ENCODE measurements around the gene SCARF1.

Gene SCARF1

DNA sequence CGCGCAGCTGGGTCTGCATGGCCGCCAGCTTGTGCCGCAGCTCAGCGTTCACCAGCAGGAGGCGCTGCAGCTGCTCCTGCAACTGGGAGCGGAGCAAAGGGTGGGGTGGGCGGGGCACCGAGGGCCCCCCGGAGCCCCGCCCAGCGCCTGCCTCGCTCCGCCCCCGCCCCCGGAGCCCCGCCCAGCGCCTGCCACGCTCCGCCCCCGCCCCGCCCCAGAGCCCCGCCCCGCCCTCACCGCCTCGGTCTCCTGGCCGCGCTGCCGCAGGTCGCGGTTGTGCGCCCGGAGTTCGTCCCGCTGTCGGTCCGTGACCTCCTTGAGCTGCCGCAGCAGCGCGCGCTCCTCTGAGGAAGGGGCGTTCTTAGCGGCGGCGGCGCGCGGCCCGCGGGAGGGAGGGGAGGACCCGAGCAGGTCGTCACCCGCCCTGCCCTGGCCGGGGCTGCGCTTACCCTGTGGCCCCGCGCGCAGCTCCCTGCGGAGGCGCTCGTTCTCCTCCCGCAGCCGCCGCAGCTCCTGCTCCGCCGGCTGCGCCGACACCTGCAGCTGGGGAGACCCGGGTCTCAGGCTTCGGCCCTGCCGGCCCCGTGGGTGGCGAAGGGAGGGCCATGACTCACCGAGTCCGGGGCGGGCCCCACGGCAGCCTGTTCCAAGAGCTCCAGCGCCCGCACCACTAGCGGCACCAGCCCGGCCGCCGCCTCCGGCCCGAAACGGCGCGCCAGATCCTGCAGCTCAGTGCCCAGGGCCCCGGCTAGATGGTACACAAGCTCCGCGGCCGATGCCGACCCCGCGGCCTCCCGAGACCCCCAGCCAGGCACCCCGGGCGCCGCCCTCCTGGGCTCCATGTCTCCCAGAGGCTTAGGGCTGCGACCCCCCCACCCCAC is 3.7 kb upstream of the SCARF1 start:
- peak; percentile 78 for DNase-seq (ENCODE audit: low read depth)

DNA sequence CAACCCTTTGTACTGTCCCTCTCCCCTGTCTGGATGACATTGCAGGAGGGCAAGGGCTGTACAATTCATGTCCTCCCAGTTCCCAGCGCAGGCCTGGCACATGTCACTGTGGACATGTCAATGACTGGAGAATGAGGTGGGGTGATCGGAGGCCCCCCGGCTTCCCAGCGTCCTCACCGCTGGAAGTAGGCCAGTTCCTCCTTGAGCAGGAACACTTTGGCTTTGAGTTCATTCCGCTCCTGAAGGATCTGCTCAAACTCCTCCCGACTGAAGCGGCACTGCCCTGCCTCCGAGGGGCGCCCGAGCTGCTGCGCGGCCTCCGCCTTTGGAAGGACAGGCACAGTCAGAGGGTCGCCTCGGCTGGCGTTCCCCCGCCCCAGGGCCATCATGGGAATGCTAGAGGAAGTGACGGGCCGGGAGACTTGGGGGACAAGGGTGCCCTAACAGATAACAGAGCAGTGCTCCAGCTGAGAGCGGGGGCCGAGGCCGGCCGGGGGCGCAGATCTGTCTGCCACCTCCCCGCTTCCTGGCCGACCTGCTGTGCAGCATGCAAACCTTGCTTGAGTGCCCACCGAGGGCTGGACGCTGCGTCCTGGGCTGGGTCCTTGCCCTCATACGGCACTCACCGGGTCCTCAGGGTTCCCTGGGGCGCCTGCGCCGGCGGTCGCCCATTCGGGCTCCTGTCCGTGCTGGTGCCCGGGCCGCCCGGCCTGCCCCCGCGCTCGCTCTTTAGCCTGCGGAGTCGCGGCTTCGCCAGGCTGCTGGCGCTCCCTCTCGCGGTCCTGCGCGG is 2.8 kb upstream of the SCARF1 start:
- no peak for DNase-seq (ENCODE audit: low read depth)

DNA sequence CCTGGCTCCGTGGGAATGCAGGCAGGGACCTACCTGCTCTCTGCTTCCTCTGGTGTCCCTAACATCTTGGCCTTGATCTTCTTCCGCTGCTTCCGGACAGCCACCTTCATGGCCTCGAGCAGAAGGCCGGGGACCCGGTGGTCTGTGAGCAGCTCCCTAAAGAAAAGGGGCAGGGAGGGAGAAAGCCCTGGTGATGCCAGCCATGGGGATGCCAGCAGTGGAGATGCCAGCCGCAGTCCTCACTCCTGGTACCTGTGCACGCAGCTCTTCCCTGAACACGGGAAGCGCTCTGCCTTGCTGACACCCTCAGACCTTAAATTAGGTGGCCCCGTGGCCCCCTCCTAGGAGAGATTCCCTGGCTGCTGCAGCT is 2.3 kb upstream of the SCARF1 start:
- no peak for DNase-seq (ENCODE audit: low read depth)

DNA sequence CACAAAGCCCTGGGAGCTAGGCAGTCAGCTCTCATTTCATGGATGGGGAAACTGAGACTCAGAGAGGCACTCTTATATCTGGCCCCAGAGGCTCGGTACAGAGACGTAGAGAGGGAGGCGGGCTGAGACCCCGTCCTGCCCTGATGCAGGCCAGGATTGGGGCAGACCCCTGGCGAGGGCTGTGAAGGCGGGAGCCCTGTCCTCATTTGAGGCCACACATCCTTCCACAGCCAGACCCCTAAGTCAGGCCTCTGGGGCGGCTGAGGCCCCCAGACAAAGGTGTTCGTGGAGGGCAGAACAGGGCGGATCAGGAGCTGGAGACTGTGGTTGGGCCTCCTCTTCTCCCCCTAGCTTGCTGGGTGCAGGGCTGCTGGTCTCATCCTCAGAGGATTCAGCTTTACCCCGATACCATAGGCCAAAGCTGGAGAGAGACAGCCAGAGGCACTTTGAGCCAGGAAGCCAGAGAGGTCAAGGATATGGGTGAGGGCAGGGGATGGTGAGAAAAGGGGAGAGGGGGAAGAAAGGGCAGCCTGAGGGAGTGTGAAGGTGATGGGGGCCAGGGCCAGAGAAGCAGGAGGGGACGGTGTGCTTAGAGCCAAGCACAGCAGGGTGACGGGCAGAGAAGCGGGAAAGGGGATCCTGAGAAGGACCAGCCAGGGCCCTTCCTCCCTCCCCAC is 805 bp upstream of the SCARF1 start:
- DNase-seq (ENCODE audit: low read depth) = no peak

DNA sequence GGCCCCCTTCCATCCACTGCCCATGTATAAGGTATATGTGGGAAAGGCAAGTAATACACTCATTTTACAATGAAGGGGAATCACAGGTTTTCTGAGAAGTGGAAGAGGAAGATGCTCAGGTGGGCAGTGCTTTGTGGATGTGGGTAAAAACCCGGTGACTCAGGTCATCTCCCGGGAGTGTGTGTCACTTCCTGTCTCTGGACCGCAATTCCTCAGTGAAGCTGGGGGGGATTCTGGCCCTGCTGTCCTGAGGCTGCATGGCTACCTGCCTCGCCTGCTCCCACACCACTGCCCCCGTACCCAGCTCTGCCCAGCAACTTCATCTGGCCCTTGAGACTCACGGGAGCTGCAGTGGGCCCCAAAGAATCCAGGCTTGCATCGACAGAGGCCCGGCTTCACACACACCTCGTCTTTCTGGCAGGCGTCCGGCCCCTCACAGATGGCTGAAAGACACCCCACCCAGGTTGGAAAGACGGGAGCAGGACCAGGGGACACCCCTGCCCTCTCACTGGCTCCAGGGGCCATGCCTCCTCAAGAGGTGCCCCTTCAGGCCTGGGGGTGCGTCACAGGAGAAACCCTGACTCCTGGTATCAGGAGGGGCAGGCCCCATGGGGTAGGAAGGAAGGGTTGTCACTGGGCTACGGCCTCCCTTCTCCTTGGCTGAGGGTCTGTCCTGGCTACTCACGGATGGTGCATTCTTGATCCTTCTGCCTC is 882 bp downstream of the SCARF1 start:
- no peak for DNase-seq (ENCODE audit: low read depth)

DNA sequence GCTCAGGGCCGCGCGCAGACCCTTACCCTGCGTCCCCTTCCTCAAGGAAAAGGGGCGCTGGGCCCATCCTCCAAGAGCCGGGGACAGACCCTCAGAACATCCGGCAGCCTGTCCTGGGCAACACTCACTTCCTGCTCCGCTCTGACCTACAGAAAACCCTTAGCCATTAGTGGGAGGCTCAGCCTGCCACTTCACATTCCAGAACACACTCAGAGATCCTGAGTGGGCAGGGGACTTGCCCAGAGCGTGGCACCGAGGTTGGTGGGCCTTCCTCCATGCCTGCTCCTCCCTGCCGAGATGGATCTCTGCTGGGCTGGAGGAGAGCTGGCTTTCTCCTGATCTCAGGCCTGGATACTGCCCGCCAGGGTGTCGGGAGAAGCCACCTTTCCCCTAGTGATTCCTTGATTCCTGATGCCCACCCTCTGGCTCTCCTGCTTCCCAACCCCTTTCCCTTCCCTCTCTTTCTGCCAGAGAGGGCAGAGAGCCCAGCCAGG is 1.5 kb downstream of the SCARF1 start:
- no peak for DNase-seq (ENCODE audit: low read depth)

DNA sequence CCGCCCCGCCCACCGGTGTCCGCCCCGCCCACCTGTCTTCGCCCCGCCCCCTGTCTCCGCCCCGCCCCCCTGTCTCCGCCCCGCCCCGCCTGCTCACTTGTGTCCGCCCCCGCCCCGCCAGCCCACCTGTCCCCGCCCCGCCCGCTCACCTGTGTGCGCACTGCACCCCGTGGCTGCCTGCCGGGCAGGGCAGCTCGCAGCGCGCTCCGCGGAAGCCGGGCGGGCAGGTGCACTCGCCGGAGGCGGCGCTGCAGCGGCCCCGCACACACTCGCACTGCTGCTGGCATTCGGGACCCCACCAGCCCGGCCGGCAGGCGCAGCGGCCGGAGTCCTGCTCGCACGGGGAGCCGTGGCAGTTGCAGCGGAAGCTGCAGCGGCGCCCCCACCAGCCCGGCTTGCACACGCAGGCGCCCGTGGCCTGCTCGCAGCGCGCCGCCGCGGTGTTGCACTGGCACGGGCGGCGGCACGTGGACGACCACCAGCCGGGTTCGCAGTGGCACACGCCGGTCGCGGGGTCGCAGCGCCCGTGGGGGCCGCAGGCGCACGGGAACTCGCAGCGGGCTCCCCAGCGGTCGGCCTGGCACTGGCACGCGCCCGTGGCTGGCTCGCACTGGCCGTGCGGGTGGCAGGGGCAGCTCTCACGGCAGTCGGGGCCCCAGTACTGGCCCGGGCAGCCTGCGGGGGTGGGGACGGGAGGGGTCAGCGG is 2.1 kb downstream of the SCARF1 start:
- no peak for DNase-seq (ENCODE audit: low read depth)

DNA sequence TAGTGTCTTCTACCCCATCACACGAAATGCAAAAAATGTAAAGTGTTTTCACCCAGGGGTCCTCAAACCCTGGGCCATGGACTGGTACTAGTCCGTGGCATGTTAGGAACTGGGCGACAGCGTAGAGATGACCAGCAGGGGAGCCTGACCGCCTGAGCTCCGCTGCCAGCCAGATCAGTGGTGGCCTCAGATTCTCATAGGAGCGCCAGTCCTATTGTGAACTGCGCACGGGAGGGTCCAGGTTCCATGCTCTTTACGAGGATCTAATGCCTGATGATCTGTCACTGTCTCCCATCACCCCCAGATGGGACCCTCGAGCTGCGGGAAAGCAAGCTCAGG is 4.5 kb downstream of the SCARF1 start:
- DNase-seq (ENCODE audit: low read depth) = no peak

DNA sequence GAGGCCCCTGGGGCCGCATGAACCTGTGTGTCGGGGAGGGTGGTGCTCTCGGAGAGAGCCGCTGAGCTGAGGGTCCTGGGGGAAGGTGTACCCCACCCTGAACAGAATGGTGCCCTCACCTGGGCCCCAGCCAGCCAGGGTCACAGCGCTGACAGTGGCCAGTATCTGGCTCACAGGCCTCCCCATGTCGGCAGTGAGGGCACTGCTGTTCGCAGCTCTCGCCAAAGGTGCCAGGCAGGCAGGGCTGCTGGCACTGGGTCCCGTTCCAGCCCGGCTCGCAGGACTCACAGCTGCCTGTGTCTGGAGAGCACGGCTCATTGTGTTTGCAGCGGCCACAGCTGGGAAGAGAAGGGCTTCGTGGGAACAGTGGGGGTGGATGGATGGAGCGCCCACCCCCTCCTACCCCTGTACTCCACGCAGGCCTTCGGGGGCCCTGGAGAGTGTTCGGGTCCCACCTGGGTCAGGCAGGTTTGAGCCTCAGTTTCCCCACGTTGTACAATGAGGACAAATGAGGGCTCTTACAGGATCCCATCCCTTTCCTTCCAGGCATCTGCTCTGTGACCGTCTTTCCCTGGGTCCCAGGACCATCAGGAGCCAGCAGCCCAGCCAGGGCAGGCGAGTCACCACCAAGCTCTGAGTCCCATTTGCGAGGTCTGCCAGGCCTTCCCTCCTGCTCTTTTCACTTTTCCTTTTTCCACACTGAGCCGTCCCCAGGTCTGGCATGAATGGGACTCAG is 5.0 kb downstream of the SCARF1 start:
- DNase-seq (ENCODE audit: low read depth) = no peak

DNA sequence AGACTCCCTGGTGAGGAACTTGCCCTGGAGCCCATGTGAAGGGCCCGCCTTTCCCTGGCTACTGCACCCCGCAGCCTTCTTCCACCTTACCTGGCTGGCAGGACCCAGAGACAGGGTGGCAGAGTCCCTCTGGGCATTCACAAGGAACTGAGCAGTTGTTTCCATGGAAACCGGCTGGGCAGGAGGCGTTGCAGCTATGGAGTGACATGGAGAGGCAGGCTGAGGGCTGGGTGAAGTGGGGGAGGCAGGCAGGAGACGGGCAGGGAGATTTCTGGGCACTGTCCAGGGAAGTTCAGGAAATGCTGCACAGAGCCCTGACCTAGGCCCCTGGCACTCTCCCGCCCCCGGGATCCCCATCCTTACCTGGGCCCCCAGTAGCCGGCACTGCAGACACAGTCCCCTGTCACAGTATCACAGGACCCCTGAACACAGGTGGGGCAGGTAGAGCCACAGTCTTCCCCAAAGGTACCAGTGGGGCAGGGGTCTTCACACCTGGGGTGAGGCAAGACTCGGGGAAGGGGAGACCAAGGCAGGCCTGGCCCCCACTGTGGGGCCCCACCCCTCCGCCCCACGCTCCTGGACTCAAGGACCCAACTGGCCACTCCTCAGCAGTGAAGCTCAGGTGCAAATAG is 5.9 kb downstream of the SCARF1 start:
- no peak for DNase-seq (ENCODE audit: low read depth)

DNA sequence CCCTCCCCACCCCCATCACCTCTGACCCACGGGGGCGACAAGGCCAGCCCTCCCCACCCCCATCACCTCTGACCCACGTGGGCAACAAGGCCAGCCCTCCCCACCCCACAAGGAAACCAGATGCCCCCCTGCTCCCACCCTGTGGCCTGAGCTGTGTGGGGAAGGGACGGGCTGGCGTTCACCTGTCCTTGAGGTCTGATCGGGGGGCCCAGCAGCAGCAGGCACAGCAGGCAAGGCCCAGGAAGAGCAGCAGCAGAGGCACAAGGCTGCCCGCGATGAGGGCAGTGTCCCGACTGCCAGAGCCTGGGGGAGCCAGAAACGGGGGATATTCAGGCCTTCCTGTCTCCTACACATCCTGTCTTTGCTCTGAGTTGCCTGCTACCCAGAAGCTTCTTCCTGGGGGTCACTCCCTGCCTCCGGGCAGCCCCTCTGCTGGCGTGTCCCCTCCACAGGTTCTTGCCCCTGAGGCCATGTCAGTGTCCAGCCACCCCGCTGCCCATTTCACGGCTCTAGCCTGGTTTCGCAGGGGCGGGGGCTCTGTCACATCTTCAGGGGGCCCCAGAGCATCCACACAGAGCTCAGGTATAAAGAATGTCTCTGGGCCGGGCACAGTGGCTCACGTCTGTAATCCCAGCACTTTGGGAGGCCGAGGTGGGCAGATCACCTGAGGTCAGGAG is 6.8 kb downstream of the SCARF1 start:
- DNase-seq (ENCODE audit: low read depth) = no peak

DNA sequence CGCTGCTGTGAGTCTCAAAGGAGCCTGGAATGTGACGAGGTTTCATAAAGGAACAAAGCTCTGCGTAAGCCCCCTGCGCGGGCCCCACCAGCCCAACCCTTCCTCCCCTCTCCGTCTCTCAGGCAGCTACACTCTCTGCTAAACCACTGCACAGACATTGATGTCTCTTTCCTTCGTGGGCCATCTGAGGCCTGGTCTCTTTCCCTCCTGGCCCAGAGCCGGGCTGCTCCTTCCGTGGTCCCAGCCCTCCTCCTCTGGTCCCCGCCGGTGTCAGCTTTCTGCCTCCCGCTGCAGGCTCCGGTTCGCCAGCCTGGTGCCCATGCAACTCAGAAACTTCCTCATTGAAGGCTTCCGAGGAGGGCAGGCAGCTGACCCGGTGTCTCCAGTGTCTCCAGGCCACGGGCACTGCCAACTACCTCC is 7.4 kb downstream of the SCARF1 start:
- no peak for DNase-seq (ENCODE audit: low read depth)

DNA sequence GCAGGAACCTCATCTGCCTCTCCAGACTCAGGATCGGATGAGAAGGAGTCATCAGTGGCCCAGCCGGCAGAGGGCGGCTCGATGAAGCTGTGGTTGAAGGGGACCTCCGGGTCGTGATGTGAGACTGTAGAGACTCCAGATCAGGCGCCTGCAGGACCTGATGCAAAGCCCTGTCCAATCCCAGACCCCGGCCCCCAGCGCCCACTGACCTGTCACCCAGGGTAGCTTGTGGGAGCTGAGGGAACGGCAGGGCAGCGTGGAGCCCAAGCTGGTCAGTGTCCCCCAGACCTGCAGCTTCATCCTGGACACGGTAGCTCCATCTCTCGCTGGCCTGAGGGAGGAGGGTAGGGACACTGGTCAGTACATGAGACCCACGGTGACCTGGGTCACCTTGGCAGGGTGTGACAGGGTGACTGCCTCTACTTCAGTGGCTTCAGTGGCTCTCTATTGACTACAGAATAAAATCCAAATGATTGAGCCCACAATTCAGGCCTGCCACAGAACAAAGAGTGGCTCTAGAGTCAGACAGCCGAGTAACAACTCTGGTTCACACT is 8.7 kb downstream of the SCARF1 start:
- DNase-seq (ENCODE audit: low read depth) = no peak

DNA sequence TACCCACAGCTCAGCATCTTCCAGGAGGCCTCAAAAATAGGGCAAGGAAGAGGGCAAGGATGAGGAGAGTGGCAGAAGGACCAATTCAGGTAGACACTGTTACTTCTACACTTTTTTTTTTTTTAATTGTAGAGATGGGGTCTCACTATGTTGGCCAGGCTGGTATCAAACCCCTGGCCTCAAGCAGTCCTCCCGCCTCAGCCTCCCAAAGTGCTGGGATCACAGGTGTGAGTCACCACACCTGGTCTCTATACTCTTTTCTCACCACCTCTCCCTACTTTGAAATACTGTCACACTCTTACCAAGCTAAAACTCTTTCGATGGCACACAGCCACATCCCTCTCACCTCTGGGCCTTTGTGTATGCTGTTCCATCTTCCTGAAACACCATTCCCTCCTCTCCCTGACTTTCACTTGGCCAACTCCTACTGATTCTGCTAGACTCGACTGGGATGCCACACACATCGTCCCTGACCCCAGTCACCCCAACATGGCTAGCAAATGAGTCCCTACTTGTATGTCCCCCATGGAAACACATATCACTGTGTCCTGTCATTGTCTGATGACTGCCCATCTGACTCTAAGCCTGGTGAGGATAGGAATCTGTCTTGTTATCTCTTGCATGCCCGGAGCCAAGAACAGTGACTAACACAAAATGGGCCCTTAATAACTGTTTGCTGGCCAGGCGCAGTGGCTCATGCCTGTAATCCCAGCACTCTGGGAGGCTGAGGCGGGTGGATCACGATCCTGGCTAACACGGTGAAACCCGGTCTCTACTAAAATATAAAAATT is 9.7 kb downstream of the SCARF1 start:
- no peak for DNase-seq (ENCODE audit: low read depth)

DNA sequence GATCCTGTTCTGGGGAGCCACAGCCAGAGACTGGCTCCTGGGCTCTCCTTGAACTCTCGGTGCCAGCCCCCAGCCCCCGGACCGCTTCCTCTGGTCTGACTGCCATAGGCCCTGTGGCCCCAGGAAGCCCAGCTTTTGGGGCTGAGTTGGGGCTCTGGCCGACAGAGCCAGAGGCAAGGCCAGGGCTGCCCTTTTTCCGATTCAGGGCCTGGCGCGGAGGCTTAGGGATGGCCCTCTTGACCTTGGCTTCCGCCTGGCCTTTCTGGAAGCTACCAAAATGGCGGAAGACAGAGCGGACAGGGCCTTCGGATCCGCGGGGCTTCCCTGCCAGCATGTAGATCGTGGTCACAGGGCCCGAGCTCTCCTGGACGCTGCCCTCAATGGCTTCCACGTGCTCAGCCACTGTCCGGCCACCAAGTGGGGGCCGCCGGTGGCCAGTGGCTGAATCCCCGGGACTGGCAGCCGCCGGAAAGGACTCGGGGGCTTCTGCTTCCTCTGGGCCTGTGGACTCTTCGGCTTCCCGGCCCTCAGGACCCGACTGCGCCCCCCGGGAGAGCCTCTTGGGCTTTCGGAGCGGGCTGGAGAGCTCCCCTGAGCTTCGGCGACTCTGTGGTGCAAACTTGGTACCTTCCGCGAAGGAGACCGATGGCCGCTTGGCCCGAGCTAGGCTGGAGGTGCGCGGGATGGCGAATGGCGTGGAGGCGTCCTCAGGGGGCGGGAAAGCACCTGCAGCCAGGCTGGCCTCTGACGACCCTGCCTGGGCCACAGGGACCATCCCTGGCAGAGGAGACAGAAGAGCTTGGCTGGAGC is 10.5 kb downstream of the SCARF1 start:
- no peak for DNase-seq (ENCODE audit: low read depth)

DNA sequence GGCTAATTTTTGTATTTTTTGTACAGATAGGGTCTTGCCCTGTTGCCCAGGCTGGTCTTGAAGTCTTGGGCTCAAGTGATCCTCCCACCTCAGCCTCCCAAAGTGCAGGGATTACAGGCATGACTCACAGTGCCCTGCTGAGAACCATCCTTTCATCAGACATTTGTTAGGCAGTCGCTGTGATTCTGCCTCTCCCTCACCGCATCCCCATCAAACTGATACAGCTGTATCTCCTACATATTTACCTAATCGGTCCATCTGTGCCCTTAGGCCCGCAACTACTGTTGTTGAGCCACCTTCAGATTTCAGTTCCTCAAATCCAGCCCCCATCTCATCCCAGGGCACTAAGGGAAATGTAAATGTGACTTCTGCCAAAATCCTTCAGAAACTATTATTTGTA is 14.9 kb downstream of the SCARF1 start:
- no peak for DNase-seq (ENCODE audit: low read depth)

DNA sequence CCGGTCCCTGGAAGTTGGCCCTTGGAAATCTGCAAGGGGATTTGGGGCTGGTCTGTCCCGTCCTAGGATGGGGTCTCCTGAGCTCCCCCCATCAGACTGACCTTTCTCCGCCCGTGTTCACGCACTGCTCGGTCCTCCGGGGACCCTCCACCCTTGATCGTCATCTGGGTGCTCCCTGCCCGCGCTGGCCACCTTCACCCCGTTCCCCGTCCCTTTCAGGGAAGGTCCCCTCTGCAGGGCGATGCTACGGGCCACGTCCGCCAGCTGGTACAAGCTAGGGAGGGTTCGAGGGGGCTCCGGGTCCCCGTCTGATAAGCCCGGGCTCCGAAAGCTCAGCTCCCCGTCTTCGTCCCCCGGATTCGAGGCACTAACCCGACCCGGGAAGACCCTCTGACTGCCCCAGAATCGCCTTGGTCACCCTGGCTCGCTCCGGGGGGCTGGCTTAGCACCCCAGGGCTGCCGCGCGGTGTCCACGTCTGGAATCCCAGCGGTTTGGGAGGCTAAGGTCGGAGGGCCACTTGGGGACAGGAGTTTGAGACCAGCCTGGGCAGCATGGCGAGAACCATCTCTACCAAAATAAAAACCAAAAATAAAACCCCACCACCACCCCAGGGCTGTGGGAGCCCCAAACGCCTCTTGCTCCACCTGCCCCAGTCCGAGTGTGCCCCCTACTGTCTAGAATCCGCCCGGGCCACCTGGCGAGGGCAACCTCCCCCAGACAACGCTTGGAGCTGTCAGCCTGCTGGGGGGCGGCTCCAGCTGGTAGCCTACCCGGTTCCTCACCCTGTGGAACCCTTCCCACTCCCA is 15.8 kb downstream of the SCARF1 start:
- DNase-seq (ENCODE audit: low read depth) = peak; percentile 70
